ENCODE measurements around the gene UCMA. TPM values are rescaled to one million over a fixed set of nuclear protein-coding genes. Genes with fewer than 3 reads are reported as not detected.

UCMA gene
- total and polyA plus RNA-seq, 2 of the 4 experiments (the other 2 are of a cell fraction), result not detected

- no peak overlapping the region for H2AK9ac ChIP-seq (replicated peaks; ENCODE audit: low read depth, low read length, poor library complexity)
- POLR2A ChIA-PET (ENCODE audit: unreplicated experiment), result no interaction called here
- in situ Hi-C loops (cut with MboI; ENCODE audit: low sequenced_read_pairs) (no loop called here), dilution Hi-C loops (cut with HindIII; ENCODE audit: low sequenced_read_pairs, unreplicated experiment) (no loop called here), intact Hi-C loops (cut with micrococcal nuclease) (no loop called here)
- no peaks in the 10 kb centered on the region for H3K79me1 ChIP-seq (ENCODE audit: low read depth in 1 of 2, low read length in 2 of 2)
- H3K14ac ChIP-seq (replicated peaks; ENCODE audit: low read depth, low read length), result no peak overlapping the region
- peaks cover 3% of the 10 kb centered on the region; the same call in 1 of the 2 replicates for H3K4me1 ChIP-seq (ENCODE audit: control insufficient read depth, insufficient read depth, low read length)
- BruUV-seq (replicated peaks), result no TSS peak
- H3K23ac ChIP-seq (ENCODE audit: low read depth, low read length), result no peak overlapping the region
- no peak overlapping the region for H4K5ac ChIP-seq (ENCODE audit: low read depth, low read length)
- H2BK120ac ChIP-seq (ENCODE audit: low read depth, low read length), result no peak overlapping the region
- ATAC-seq (ENCODE audit: low read depth), result no peak
- no peak overlapping the region for H3K9ac ChIP-seq (ENCODE audit: low read depth, low read length)
- no peak overlapping the region for H3K4me3 ChIP-seq (ENCODE audit: insufficient read depth, low read depth, low read length)
- no peak overlapping the region for H4K91ac ChIP-seq (ENCODE audit: insufficient read depth, low read depth, low read length)
- H3K9me1 ChIP-seq (ENCODE audit: insufficient read depth, low read length), result peaks cover 3% of the 10 kb centered on the region
- no peak overlapping the region for H4K8ac ChIP-seq (ENCODE audit: low read depth in 2 of 2, low read length in 2 of 2)
- H3K27ac ChIP-seq (ENCODE audit: insufficient read depth, low read length), result no peak overlapping the region
- no peak overlapping the region for H3K4ac ChIP-seq (ENCODE audit: low read depth, low read length)
- H3K36me3 ChIP-seq (ENCODE audit: control insufficient read depth, insufficient read depth, low read length), result no peaks in the 10 kb centered on the region
- DNase-seq, result no peak
- H3K56ac ChIP-seq (ENCODE audit: extremely low read depth, insufficient read depth, low read length), result no peak overlapping the region
- H3K4me2 ChIP-seq (ENCODE audit: low read depth, low read length), result no peak overlapping the region
- H2AFZ ChIP-seq (replicated peaks; ENCODE audit: low read length, poor library complexity), result no peak overlapping the region
- no peaks in the 10 kb centered on the region for H3K9me3 ChIP-seq (ENCODE audit: control insufficient read depth, insufficient read depth, low read length)
- CTCF ChIA-PET, result no interaction called here
- no peak overlapping the region for H2AK5ac ChIP-seq (ENCODE audit: low read depth, low read length)
- no peak overlapping the region for H2BK20ac ChIP-seq (ENCODE audit: low read depth, low read length)
- H4K20me1 ChIP-seq (ENCODE audit: insufficient read depth, low read length), result no peaks in the 10 kb centered on the region
- TF ChIP-seq BHLHE40 (IDR thresholded peaks at IDR 0.05; ENCODE audit: low read depth, low read length) (no peak), SMC3 (IDR thresholded peaks at IDR 0.05; ENCODE audit: low read depth, low read length) (no peak), NFE2L2 (IDR thresholded peaks at IDR 0.05; ENCODE audit: low read depth, low read length) (no peak)
- H3K18ac ChIP-seq (ENCODE audit: low read depth, low read length), result no peak overlapping the region
- no CpG with 5 or more reads among the region's 4 CpGs for WGBS, 2 experiments (ENCODE audit: extremely low coverage in 2 of 2, insufficient read length in 1 of 2)
- peaks cover 6% of the 10 kb centered on the region for H3K27me3 ChIP-seq (ENCODE audit: control insufficient read depth, insufficient read depth, low read length)
- H2BK5ac ChIP-seq (ENCODE audit: low read depth, low read length, poor library complexity, severe bottlenecking), result no peak overlapping the region
- no peak overlapping the region for H2BK15ac ChIP-seq (ENCODE audit: low read depth, low read length)
Observed at GRCh38 chr10:13268310-13268709, 34.1 kb upstream of the UCMA start.
